Kidney (tissue), 14 donors: ENCODE data around the gene SATB1. TPM values are rescaled to one million over a fixed set of nuclear protein-coding genes. Genes with fewer than 3 reads are reported as not detected.

Source experiments
- DNase-seq, 5 donors: peaks; one replicate each; pipeline ENCODE4 v3.0.0-alpha.2; 2013 to 2020
- FAIRE-seq: peaks from 2 replicates; lab custom pipeline; 2012; peaks lifted over from hg19 to GRCh38; lab: Jason Lieb, UNC
- H3K27ac ChIP-seq, 2 donors: one replicate each; pipeline ENCODE4 v1.7.0; 2013; ENCODE audit warnings: low read depth in 2 of 2, low read length in 2 of 2, inconsistent platforms in 1 of 2
- H3K27me3 ChIP-seq: one replicate; pipeline ENCODE4 v1.7.1; 2013; ENCODE audit warnings: low read length, inconsistent platforms; ENCODE audit not compliant: control insufficient read depth, insufficient read depth
- H3K36me3 ChIP-seq, 3 donors: one replicate each; pipeline versions ENCODE4 v1.7.0 to v1.7.1; 2013; ENCODE audit warnings: low read length in 3 of 3, control low read depth in 1 of 3, inconsistent platforms in 1 of 3; ENCODE audit not compliant: insufficient read depth in 3 of 3, control insufficient read depth in 2 of 3
- H3K4me1 ChIP-seq, 3 donors: one replicate each; pipeline versions ENCODE4 v1.7.0 to v1.7.1; 2013; ENCODE audit warnings: low read length in 3 of 3, inconsistent platforms in 1 of 3, low read depth in 1 of 3; ENCODE audit not compliant: control insufficient read depth in 2 of 3, insufficient read depth in 2 of 3
- H3K4me3 ChIP-seq, 3 donors: one replicate each; pipeline versions ENCODE4 v1.7.0 to v1.8.1; 2013; ENCODE audit warnings: low read length in 3 of 3, control low read depth in 1 of 3, inconsistent platforms in 1 of 3
- H3K9ac ChIP-seq, 3 donors: one replicate each; pipeline versions ENCODE4 v1.7.0 to v1.7.1; 2013; ENCODE audit warnings: low read length in 3 of 3, control low read depth in 1 of 3, inconsistent platforms in 1 of 3
- H3K9me3 ChIP-seq, 3 donors: one replicate each; pipeline versions ENCODE4 v1.7.0 to v1.7.1; 2013; ENCODE audit warnings: low read length in 3 of 3, control low read depth in 1 of 3, inconsistent platforms in 1 of 3; ENCODE audit not compliant: control insufficient read depth in 2 of 3, insufficient read depth in 1 of 3
- intact Hi-C: fragments of 100-400 bp; cut with DNase I; formaldehyde crosslinking; loops from one replicate; pipeline ENCODE4 v1.11.1; 2022
- polyA plus RNA-seq: library from polyadenylated mRNA; stranded (reverse); fragments of 350-450 nt; fragmentation: Illumina TruSeq; extraction: RNeasy Lipid Tissue Mini Kit (QIAGEN cat#74804); gene quantifications from one replicate; pipeline ENCODE4 v1.2.3, GENCODE V29; 2014; ENCODE audit warnings: low read depth, low replicate concordance; ENCODE audit not compliant: insufficient read depth
- total RNA-seq: library from RNA; stranded (reverse); fragmentation: NEBNext Ultra II Directional; extraction: Animal tissue kit (Norgen Biotek cat#: 25700); gene quantifications from one replicate; pipeline ENCODE4 v1.2.1, GENCODE V29; 2021
- TF ChIP-seq, protein P1 (sequence below): IDR thresholded peaks from 3 replicates; pipeline ENCODE4 v1.5.1; 2012; ENCODE audit warnings: mild to moderate bottlenecking, moderate library complexity, borderline replicate concordance; ENCODE audit not compliant: insufficient read depth; ENCODE audit errors: extremely low read depth
- donor health status: control.
- donor health status: control.
- donor health status: control.
- donor health status: control.
- donor health status: control.
- donor health status: DM: yes; HTN: yes; CAD: no.
- donor health status: Normal renal cell carcinoma (clear cell type).

SATB1 gene
- total and polyA plus RNA-seq, 2 donors from 2014 or later, result 6.2 to 22.2 TPM

DNA sequence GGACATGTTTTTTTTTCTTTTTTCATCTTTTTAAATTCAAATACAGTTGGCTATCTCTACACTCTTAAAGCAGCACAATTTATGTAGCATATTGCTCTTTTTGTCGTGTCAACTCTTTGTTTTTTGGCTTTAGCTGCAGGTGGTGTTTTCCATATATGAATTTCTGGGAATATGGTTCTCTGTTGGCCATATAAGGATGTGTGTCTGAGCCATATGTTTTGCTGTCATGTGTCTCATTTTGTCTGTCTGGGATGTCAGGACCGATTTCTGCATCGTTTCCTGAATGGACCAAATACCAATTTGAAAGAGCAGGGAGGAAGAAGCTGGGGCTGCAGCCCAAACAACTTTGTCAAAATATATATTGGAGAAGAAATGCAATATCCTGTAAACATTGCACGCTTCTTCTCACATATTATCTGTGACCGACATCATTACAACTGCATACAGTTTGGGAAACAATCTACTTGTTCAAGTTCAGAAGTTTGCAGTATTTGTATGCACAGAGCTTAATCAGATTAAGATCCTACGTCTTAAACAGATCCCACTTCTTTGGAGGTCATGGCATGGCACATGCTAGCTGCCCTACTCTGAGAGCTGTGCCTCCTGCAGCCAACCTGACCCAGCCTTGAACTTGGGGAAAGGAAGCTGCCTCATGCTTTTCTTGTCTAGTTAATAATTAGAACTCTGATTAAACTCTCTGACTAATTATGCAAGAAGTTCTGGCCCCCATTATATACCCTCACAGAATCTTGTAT lies 4.0 kb upstream of the SATB1 start:
- intact Hi-C loops, result no loop called here
- Histone ChIP-seq H3K9me3 (no peaks in the 10 kb centered on the region), H3K27ac (no peak overlapping the region), H3K4me1 (no peaks in the 10 kb centered on the region), H3K27me3 (no peaks in the 10 kb centered on the region), H3K36me3 (no peaks in the 10 kb centered on the region), H3K9ac (no peak overlapping the region), H3K4me3 (no peak overlapping the region)
- TF ChIP-seq, protein P1, sequence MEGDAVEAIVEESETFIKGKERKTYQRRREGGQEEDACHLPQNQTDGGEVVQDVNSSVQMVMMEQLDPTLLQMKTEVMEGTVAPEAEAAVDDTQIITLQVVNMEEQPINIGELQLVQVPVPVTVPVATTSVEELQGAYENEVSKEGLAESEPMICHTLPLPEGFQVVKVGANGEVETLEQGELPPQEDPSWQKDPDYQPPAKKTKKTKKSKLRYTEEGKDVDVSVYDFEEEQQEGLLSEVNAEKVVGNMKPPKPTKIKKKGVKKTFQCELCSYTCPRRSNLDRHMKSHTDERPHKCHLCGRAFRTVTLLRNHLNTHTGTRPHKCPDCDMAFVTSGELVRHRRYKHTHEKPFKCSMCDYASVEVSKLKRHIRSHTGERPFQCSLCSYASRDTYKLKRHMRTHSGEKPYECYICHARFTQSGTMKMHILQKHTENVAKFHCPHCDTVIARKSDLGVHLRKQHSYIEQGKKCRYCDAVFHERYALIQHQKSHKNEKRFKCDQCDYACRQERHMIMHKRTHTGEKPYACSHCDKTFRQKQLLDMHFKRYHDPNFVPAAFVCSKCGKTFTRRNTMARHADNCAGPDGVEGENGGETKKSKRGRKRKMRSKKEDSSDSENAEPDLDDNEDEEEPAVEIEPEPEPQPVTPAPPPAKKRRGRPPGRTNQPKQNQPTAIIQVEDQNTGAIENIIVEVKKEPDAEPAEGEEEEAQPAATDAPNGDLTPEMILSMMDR, result no peak
- FAIRE-seq (no peak), DNase-seq (no peak)

DNA sequence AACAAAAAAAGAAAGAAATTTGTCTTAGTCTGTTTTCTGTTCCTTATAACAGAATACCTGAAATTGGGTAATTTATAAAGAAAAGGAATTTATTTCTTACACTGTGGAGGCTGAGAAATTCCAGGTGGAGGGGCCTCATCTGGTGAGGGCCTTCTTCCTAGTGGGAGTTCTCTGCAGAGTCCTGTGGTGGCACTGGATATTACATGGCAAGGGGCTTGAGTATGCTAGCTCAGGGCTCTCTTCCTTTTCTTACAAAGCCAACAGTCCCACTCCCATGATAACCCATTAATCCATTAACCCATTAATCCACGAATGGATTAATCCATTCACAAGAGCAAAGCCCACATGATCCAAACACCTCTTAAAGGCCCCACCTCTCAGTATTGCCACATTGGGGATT lies 2.9 kb upstream of the SATB1 start:
- FAIRE-seq (no peak), DNase-seq (no peak)
- no peak overlapping the region for H3K9ac ChIP-seq
- H3K36me3 ChIP-seq, result no peaks in the 10 kb centered on the region
- peaks cover 0 to 2% (median under 1%) of the 10 kb centered on the region in 3 donors for H3K4me1 ChIP-seq
- no peaks in the 10 kb centered on the region for H3K27me3 ChIP-seq
- TF ChIP-seq, protein P1, result no peak
- intact Hi-C loops, result no loop called here
- H3K4me3 ChIP-seq, result no peak overlapping the region
- H3K9me3 ChIP-seq, result no peaks in the 10 kb centered on the region
- H3K27ac ChIP-seq, result no peak overlapping the region

DNA sequence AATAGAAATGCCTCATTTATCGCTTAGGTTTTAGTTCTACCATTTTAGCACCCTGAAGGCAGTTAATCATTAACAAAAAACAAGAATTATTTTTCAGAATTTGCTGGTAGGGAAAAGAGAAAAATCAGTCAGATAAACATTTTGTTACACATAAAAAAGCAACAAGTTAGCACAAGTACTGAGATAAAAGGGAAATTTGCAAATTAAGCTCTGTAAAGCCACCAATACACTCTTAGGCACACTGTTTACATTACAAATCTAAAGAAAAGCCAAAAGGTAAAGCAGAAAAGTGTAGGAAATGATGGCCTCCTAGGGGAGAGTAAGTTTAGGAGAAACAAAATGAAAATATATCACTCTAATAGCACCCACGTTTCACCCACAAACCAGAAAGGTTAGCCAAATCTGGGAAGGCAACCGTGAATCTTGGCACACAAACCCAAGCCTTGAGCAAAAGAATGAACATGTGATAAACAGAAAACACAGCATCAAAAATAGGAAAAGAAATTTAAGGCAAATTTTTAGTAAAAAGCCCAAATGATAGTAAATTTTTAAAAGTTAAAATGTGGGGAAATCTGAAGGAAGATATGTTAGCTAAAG lies 1.6 kb upstream of the SATB1 start:
- Histone ChIP-seq H3K27ac (no peak overlapping the region), H3K36me3 (no peaks in the 10 kb centered on the region), H3K4me3 (peak overlapping the region in 1 of 3 donors; percentile 94), H3K9ac (no peak overlapping the region), H3K27me3 (no peaks in the 10 kb centered on the region), H3K4me1 (peaks cover 0 to 5% (median 3%) of the 10 kb centered on the region in 3 donors), H3K9me3 (no peaks in the 10 kb centered on the region)
- TF ChIP-seq, protein P1, result no peak
- no peak for FAIRE-seq
- intact Hi-C loops, result no loop called here
- DNase-seq, result peak in 1 of 5 donors; percentile 32
